Measurements from ENCODE around the gene IL31RA.

IL31RA gene

GRCh38 chr5:55853818-55854217 lies 2.7 kb downstream of the IL31RA start:
- Histone ChIP-seq H3K4me1 (ENCODE audit: control insufficient read depth, low read length) (peaks cover 3% of the 10 kb centered on the region; the same call in 1 of the 2 replicates), H3K4me3 (ENCODE audit: low read length) (no peak overlapping the region), H3K79me2 (ENCODE audit: control insufficient read depth, low read length) (no peaks in the 10 kb centered on the region), H4K20me1 (ENCODE audit: control insufficient read depth, insufficient read depth, low read depth, low read length) (no peaks in the 10 kb centered on the region), H3K9me2 (replicated peaks; ENCODE audit: control insufficient read depth, low read length) (no peaks in the 10 kb centered on the region), H3K4me2 (ENCODE audit: low read length) (no peak overlapping the region), H3K27ac (ENCODE audit: low read depth, low read length) (no peak overlapping the region), H3K9me3 (ENCODE audit: control insufficient read depth, insufficient read depth, low read length) (no peaks in the 10 kb centered on the region), H3K36me3 (ENCODE audit: control insufficient read depth, low read length) (no peaks in the 10 kb centered on the region), H3K27me3 (ENCODE audit: control insufficient read depth, low read length) (no peaks in the 10 kb centered on the region; the same call in 1 of the 2 replicates), H3F3A (ENCODE audit: control insufficient read depth, insufficient read depth) (no peaks in the 10 kb centered on the region)
- no peak for TF ChIP-seq CTCF (IDR thresholded peaks at IDR 0.05; ENCODE audit: low read depth, low read length, poor library complexity, severe bottlenecking)
- no peak for TF ChIP-seq EZH2phosphoT487 (IDR thresholded peaks at IDR 0.05; ENCODE audit: borderline replicate concordance, low read length)

- TF ChIP-seq CTCF (IDR thresholded peaks at IDR 0.05; ENCODE audit: low read depth, low read length, poor library complexity, severe bottlenecking), result no peak
- no peak for TF ChIP-seq EZH2phosphoT487 (IDR thresholded peaks at IDR 0.05; ENCODE audit: borderline replicate concordance, low read length)
- Histone ChIP-seq H3K79me2 (ENCODE audit: control insufficient read depth, low read length) (no peaks in the 10 kb centered on the region), H3K4me1 (ENCODE audit: control insufficient read depth, low read length) (peaks cover 3% of the 10 kb centered on the region; the same call in 1 of the 2 replicates), H3K36me3 (ENCODE audit: control insufficient read depth, low read length) (no peaks in the 10 kb centered on the region), H3K27ac (ENCODE audit: low read depth, low read length) (no peak overlapping the region), H3K9me3 (ENCODE audit: control insufficient read depth, insufficient read depth, low read length) (no peaks in the 10 kb centered on the region), H3K9me2 (replicated peaks; ENCODE audit: control insufficient read depth, low read length) (no peaks in the 10 kb centered on the region), H3K4me2 (ENCODE audit: low read length) (no peak overlapping the region), H3K27me3 (ENCODE audit: control insufficient read depth, low read length) (no peaks in the 10 kb centered on the region; the same call in 1 of the 2 replicates), H4K20me1 (ENCODE audit: control insufficient read depth, insufficient read depth, low read depth, low read length) (no peaks in the 10 kb centered on the region), H3F3A (ENCODE audit: control insufficient read depth, insufficient read depth) (no peaks in the 10 kb centered on the region), H3K4me3 (ENCODE audit: low read length) (no peak overlapping the region)
Measured at GRCh38 chr5:55855509-55855908, 4.4 kb downstream of the IL31RA start.

- Histone ChIP-seq H3K9me2 (replicated peaks; ENCODE audit: control insufficient read depth, low read length) (no peaks in the 10 kb centered on the region), H3K27me3 (ENCODE audit: control insufficient read depth, low read length) (no peaks in the 10 kb centered on the region; the same call in 1 of the 2 replicates), H4K20me1 (ENCODE audit: control insufficient read depth, insufficient read depth, low read depth, low read length) (no peaks in the 10 kb centered on the region), H3K79me2 (ENCODE audit: control insufficient read depth, low read length) (no peaks in the 10 kb centered on the region), H3K4me2 (ENCODE audit: low read length) (no peak overlapping the region), H3K27ac (ENCODE audit: low read depth, low read length) (no peak overlapping the region), H3F3A (ENCODE audit: control insufficient read depth, insufficient read depth) (no peaks in the 10 kb centered on the region), H3K4me1 (ENCODE audit: control insufficient read depth, low read length) (peaks cover 3% of the 10 kb centered on the region; the same call in 1 of the 2 replicates), H3K9me3 (ENCODE audit: control insufficient read depth, insufficient read depth, low read length) (no peaks in the 10 kb centered on the region), H3K4me3 (ENCODE audit: low read length) (no peak overlapping the region), H3K36me3 (ENCODE audit: control insufficient read depth, low read length) (no peaks in the 10 kb centered on the region)
- TF ChIP-seq CTCF (IDR thresholded peaks at IDR 0.05; ENCODE audit: low read depth, low read length, poor library complexity, severe bottlenecking) (no peak), EZH2phosphoT487 (IDR thresholded peaks at IDR 0.05; ENCODE audit: borderline replicate concordance, low read length) (no peak)
Measured at GRCh38 chr5:55856516-55857246, 5.5 kb downstream of the IL31RA start.
